ENCODE data around the gene HIF1A. TPM values are rescaled to one million over a fixed set of nuclear protein-coding genes. Genes with fewer than 3 reads are reported as not detected.
A peak's percentile ranks its signal among the peaks of the same experiment; 100 is the strongest.

The HIF1A gene
- total RNA-seq, 1 donor from 2014 or later, result 87.0 TPM

GRCh38 chr14:61694039-61694438 lies 1.3 kb upstream of the HIF1A start:
- Histone ChIP-seq H3K4me1 (peaks cover 3 to 4% of the 10 kb centered on the region in 2 donors), H3K9me3 (no peaks in the 10 kb centered on the region), H3K36me3 (no peaks in the 10 kb centered on the region), H3K4me3 (peak overlapping the region in 1 of 2 donors; percentile 95), H3K27me3 (no peaks in the 10 kb centered on the region), H3K27ac (no peak overlapping the region)
- no peak for DNase-seq (ENCODE audit: low spot score in 2 of 2)
- TF ChIP-seq, protein P1, sequence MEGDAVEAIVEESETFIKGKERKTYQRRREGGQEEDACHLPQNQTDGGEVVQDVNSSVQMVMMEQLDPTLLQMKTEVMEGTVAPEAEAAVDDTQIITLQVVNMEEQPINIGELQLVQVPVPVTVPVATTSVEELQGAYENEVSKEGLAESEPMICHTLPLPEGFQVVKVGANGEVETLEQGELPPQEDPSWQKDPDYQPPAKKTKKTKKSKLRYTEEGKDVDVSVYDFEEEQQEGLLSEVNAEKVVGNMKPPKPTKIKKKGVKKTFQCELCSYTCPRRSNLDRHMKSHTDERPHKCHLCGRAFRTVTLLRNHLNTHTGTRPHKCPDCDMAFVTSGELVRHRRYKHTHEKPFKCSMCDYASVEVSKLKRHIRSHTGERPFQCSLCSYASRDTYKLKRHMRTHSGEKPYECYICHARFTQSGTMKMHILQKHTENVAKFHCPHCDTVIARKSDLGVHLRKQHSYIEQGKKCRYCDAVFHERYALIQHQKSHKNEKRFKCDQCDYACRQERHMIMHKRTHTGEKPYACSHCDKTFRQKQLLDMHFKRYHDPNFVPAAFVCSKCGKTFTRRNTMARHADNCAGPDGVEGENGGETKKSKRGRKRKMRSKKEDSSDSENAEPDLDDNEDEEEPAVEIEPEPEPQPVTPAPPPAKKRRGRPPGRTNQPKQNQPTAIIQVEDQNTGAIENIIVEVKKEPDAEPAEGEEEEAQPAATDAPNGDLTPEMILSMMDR (IDR thresholded peaks at IDR 0.05), result no peak
- intact Hi-C loops (cut with DNase I), result loop anchor here (2.0 kb wide), 2 partner anchors 57 to 105 kb away; no protein-coding TSS in a partner anchor

GRCh38 chr14:61695695-61696527 lies 598 bp downstream of the HIF1A start:
- H3K27ac ChIP-seq, result peak overlapping the region; percentile 96 to 98
- peak overlapping the region; percentile 95 for H3K4me3 ChIP-seq
- DNase-seq (ENCODE audit: low spot score in 2 of 2), result peak; percentile 12 to 81
- no peaks in the 10 kb centered on the region for H3K36me3 ChIP-seq
- H3K27me3 ChIP-seq, result no peaks in the 10 kb centered on the region
- TF ChIP-seq, protein P1 (IDR thresholded peaks at IDR 0.05), result no peak
- H3K4me1 ChIP-seq, result peaks cover 3 to 6% of the 10 kb centered on the region in 2 donors
- intact Hi-C loops (cut with DNase I), result loop anchor here (1.0 to 5.0 kb wide), 4 partner anchors 55 to 414 kb away; partner anchors contain the start of gene TMEM30B
- H3K9me3 ChIP-seq, result no peaks in the 10 kb centered on the region

DNA sequence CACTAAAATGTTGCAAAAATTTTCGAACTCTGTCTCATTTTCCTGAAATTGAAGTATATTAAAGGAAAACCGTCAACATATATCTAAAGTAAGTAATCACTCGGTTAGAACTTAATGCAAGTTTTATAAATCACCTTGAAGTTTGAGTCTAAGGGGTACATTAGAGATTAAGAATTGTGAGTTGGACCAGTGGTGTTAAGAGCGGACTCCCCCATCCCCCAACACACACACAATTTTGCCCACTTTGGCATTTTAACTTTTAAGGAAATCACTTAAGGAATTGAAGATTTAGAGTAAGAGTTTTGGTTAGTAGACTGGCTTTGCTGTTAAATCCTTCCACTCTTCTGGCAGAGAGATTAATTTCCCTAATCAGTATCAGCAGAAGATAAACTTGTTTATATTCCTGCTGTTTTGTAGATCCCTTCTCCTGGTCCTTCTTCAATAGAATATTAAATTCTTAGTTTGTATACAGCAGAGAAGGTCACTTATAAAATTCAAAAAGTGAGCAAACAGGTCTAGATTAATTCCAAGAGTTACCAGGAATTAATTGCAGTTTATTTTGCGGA lies 1.5 kb downstream of the HIF1A start:
- Histone ChIP-seq H3K9me3 (no peaks in the 10 kb centered on the region), H3K27me3 (no peaks in the 10 kb centered on the region), H3K4me1 (peaks cover 3 to 6% of the 10 kb centered on the region in 2 donors), H3K36me3 (no peaks in the 10 kb centered on the region), H3K4me3 (peak overlapping the region; percentile 95), H3K27ac (peak overlapping the region in 1 of 2 donors; percentile 96)
- intact Hi-C loops (cut with DNase I), result loop anchor here (5.0 kb wide), 1 partner anchor 415 kb away; the partner anchor contains the start of gene TMEM30B
- DNase-seq (ENCODE audit: low spot score in 2 of 2), result no peak
- TF ChIP-seq, protein P1 (IDR thresholded peaks at IDR 0.05), result no peak

GRCh38 chr14:61698206-61698980 lies 3.1 kb downstream of the HIF1A start:
- Histone ChIP-seq H3K4me1 (peaks cover 3 to 6% of the 10 kb centered on the region in 2 donors), H3K27me3 (no peaks in the 10 kb centered on the region), H3K4me3 (peak overlapping the region; percentile 95), H3K36me3 (no peaks in the 10 kb centered on the region), H3K9me3 (no peaks in the 10 kb centered on the region), H3K27ac (peak overlapping the region in 1 of 2 donors; percentile 19)
- TF ChIP-seq, protein P1 (IDR thresholded peaks at IDR 0.05), result no peak
- no peak for DNase-seq (ENCODE audit: low spot score in 2 of 2)
- intact Hi-C loops (cut with DNase I), result loop anchor here (5.0 kb wide), 1 partner anchor 416 kb away; the partner anchor contains the start of gene TMEM30B

DNA sequence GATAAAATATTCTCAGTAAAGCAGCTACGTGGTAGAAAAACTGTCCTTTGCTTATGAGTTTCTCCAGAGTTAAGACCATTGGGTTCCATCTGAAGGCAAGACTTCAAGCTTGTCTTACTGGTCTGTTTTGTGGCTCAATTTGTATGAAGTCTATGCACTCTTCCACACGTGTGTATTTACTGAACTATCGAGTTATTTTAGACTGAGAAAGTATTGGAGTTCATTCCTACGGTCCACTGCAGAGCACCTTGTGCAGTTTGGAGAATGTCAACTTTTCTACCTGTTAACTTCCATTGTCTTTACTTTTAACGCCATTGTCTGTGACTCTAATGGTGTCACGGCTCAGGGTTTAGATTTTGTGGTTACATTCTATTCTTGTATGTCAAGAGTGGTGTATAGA lies 3.7 kb downstream of the HIF1A start:
- Histone ChIP-seq H3K27me3 (no peaks in the 10 kb centered on the region), H3K4me1 (peaks cover 3 to 6% of the 10 kb centered on the region in 2 donors), H3K4me3 (peak overlapping the region; percentile 95), H3K27ac (no peak overlapping the region), H3K36me3 (no peaks in the 10 kb centered on the region), H3K9me3 (no peaks in the 10 kb centered on the region)
- TF ChIP-seq, protein P1 (IDR thresholded peaks at IDR 0.05), result no peak
- no peak for DNase-seq (ENCODE audit: low spot score in 2 of 2)
- intact Hi-C loops (cut with DNase I), result loop anchor here (5.0 kb wide), 1 partner anchor 417 kb away; the partner anchor contains the start of gene TMEM30B

Data from ascending aorta (tissue), 2 donors.